Dedifferentiated amniotic fluid mesenchymal stem cell (primary cell): ENCODE results near the gene TRUB2.
"Not testable (repeated sequence)": the region's sequence is repeated elsewhere in the genome, so short reads cannot be mapped to it uniquely, and the experiment has no call there.

Source experiments
- DNase-seq: peaks from one replicate; pipeline ENCODE4 v3.0.0-alpha.2; 2016; ENCODE audit errors: extremely low spot score

Gene TRUB2

DNA sequence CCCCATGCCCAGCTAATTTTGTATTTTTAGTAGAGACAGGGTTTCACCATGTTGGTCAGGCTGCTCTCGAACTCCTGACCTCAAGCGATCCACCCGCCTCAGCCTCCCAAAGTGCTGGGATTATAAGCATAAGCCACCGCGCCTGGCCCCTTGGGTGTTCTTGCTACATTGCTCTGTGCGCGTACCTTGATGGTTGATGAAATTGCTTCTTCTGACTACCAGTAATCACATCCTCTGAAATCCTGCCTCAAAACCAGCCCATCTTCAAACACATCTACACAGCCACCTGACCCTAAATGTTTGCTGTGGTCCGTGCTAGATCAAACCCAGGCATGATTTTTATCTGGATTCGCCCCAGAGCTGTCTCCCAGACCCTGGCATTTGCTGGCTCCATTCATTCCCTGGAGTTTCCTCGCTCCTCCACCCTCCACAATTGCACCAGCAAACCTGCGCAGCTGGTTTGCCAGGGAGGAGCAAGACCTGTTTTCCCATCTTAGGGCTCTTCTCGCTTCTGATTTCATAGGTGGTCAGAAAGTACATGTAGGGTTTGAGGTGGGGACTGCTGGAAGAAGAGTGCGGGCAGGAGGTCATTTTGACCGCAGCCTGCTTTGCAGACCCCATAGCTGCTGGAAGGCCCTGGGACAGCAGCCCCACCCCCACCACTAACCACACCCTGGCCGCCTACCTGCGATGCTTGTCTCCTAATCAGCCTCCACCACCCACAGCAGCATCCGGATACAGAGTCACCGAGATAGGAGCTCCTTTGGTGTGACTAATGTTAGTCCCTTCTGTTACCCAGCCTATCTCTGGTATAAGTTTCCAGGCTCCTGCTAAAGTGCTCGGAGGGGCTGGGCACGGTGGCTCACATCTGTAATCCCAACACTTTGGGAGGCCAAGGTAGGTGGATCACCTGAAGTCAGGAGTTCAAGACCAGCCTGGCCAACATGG lies 23.4 kb downstream of the TRUB2 start:
- no peak for DNase-seq

DNA sequence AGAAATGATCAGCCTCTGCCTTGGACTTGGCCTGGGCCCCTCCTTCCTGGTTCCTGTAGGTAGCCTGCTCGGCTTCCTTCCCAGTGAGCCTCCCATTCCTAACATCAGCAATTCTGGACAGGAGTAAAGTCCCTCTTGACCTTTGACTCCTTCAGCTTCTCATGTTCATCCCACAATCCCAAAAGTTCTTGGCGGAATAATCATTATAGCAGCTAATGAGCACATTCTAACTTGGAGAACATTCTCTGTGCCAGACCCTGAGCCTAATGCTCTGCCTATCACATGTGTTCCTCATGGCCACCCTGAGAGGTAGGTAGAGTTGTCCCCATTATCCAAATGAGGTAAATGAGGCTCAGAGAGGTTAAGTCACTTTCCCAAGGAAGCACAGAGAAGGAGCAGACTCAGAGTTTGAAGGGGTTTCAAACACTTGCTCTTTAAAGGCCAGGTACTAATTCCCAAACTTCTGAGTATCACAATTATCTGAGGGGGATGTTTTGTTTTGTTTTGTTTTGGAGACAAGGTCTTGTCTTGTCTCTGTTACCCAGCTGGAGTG lies 24.9 kb downstream of the TRUB2 start:
- DNase-seq, result no peak

DNA sequence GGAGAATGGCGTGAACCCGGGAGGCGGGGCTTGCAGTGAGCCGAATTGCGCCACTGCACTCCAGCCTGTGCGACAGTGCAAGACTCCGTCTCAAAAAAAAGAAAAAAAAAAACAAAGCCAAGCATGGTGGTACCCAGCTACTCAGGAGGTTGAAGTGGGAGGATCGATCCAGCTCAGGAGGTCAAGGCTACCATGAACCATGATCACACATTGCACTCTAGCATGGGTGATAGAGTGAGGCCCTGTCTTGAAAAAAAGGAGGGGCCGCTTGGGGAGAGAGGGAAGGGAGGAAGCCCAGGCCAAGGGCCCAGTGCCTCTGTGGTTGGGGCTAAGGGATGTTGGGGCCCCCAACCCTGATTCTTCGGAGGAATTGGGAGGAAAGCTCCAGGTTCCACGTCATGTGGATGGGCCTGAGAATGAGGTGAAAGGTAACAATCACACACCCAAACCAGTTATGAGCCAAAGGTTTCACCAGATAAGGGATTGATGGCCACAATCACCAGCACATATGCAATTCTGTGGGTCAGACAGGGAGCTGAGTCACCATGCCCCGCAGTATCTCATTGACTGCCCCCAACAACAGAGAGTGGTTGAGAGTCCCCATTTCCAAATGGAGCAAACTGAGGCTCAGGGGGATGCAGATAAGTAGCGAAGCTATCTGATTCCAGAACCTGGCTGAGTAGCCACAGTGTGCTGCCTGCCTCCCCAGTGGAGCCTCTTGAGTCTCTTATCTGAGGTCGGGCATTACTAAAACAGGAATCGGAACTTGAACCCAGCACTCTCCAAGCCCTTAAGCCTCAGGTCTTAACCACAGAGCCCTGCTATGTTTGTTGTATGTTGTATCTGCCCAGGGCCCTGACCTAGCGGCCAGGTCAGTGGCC lies 25.7 kb downstream of the TRUB2 start:
- no peak for DNase-seq

DNA sequence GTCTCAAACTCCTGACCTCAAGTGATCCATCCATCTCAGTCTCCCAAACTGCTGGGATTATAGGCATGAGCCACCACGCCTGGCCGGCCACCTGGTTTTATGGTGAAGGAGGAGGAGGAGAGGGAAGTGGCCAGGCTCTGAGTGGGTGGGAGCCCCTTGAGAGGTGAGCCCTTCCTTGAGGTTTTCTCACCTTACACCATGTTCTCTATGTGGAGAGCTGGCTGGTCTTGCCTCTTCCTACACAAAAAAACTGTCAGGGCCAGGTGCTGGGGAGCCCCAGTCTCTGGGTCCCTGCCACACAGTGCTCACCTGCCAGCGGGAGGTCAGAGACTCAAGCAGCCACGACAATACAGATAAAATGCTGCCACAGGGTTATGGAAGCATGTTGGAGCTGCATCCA lies 28.1 kb downstream of the TRUB2 start:
- no peak for DNase-seq

DNA sequence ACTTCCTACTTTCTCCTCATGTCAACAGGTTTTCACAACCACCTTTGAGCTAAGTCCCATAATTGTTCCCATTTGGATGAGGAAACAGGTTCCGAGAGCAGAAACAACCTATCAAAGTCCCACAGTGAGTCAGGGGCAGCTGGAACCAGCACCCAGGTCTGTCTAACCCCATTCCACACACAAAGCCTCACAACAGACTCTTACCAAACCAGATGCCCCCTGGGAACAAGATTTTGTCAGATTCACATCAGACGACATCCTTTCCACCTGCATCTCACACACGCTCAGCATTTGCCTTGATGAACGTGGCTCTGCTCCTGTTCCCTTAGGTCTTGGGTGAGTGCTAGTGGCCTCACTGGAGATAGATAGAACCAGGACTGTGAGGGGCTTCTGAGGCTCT lies 29.2 kb downstream of the TRUB2 start:
- DNase-seq, result no peak

DNA sequence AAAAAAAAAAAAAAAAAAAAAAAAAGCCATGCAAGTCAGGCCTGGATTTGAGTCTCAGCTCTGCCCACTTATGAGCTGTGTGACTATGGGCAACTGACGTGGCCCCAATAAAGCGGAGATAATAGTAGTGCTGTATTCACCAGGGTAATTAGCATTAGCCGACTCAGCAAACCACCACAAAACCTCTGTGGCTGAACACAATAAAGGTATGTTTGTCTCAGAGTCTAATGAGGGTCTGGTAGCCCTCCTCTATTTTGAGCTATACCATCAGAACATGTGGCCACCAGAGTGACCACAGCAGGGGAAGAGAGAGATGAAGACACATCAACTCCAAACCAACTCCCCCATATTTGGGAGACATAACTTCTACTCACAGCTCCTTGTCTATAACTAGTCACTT lies 30.2 kb downstream of the TRUB2 start:
- no peak for DNase-seq

DNA sequence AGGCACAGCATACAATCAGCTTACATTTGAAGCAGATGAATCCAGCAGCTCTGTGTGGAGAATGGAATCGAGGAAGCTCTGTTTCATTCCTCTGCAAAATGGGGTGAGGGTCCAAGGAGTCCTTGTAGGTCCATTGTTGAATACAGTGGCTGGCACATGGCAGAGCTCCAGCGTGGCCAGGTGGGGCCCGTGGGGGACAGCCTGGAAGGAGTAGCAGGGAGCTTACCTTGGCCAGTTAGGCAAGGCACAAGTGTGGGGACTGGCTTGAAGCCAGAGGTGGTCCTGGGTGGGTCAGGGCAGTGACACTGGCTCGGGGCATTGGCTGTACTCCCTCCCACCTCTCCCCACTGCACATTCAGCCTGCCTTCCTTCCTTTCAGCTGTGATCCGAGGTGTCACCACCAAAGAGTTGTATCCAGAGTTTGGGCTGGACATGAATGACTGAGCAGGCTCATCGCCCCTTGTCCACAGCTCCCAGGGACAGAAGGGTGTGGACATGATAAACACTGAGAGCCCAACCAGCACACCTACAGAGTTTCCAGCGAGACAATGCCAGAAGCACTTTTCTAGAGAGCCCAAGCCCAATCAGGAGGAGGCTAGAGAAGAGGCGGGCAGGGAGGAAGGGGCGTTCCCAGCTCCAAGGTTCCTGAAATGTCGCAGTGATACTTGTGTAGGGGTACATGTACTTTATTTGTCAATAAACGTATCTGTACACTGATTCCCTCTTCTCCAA lies 33.8 kb downstream of the TRUB2 start:
- no peak for DNase-seq

DNA sequence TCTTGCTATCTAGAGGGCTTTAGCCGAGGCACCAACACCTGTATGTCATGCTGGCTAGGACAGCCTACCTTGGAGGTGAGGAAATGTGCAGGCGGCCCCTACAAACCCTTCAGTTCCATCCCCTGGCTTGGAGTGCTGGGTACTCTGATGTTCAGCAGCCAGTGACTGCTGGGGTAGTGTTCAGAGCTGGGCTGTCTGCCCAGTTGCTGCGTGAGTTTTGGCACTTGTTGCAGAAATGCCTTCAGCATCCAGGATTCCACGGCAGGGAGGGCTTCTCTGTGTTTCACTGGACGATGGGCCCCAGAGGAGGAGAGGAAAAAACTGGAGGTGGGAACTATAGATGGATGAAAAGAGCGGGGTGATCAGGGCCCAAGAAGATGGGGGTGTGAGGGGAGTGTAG lies 35.8 kb downstream of the TRUB2 start:
- DNase-seq, result no peak

DNA sequence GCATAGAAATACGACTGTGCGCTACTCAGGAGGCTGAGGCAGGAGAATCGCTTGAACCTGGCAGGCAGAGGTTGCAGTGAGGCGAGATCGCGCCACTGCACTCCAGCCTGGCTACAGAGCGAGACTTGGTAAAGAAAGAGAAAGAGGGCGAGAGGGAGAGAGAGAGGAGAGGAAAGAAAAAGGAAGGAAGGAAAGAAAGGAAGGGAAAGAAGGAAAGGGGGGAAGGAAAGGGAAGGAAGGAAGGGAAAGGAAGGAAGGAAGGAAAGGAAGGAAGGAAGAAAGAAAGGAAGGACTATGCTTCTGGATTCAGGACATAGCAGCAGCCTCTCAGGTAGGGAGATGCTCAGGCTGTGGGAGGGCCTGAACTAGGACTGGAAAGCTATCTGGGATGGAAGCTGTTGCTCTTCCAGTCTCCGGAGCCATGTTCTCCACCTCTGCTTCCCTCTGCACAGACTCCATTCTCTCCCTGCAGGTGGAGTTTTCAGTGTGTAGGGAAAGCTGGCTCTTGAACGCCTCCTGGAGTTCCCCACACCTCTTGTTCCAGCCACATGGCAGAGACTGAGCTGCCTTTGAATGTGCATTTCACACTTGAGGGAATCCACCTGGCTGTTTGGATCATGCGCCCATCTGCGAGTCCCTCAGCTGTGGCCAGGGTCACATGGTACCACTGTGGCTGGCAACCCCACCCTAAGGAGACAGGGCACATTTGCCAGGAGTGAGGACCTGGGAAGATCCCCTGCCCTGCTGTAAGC lies 37.0 kb downstream of the TRUB2 start:
- no peak for DNase-seq

DNA sequence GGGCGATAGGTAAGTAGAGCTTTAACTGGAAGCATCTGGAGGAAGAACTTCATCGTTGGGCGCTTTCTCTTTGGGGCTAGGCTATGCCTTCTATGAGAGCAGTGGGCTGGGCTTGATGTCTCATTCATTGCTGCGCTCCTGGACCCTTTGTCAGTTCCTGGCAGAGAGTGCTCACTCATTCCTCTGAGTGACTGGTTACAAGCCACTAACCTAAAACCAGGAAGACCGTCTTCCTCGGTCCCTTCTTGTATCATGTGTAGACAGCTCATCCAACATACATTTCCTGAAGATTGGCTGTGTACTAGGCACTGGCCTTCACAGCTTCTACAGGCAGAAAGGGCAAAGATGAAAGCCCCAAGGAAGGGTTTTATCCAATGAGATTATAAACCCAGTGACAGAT lies 39.7 kb downstream of the TRUB2 start:
- DNase-seq, result no peak

DNA sequence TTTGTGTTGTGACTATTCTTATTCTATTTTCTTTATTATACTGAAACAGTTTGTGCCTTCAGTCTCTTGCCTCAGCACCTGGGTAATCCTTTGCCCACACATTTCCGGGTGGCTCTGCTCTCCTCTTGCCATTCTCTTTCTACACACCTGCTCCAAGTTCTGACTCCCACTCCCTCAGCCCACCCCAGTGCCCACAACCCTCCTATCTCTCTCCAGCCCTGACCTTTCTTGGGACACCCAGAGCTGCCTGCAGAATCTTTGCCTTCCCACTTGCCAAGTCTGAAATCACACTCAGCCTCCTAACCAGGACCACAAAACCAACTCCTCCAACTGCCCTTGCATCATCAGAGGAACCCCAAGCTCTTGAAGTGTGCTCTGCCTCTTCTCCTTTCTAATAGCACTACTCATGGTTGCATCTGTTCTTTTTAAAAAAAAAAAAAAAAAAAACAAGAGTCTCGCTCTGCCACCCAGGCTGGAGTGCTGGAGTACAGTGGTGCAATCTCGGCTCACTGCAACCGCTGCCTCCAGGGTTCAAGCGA lies 42.1 kb downstream of the TRUB2 start:
- DNase-seq, result no peak

DNA sequence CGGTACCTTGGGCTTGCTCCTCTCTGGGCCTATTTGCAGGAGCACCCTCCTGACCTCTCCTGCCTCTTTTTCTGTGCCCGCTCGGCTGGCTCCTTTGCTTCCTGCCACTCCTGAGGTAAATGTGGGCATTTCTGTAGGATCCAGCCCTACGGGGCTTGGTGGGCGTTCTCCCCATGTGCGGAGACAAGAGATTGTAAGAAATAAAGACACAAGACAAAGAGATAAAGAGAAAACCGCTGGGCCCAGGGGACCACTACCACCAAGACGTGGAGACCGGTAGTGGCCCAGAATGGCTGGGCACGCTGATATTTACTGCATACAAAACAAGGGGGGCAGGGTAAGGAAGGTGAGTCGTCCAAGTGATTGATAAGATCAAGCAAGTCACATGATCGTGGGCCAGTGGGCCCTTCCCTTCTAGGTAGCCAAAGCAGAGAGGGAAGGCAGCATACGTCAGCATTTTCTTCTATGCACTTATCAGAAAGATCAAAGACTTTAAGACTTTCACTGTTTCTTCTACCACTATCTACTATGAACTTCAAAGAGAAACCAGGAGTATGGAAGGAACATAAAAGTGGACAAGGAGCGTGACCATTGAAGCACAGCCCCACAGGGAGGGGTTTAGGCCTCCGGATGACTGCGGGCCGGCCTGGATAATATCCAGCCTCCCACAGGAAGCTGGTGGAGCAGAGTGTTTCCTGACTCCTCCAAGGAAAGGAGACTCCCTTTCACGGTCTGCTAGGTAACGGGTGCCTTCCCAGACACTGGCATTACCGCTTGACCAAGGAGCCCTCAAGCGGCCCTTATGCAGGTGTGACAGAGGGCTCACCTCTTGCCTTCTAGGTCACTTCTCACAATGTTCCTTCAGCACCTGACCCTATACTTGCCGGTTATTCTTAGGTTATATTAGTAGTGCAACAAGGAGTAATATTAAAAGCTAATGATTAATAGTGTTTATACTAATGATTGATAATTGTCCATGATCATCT lies 42.9 kb downstream of the TRUB2 start:
- not testable (repeated sequence) for DNase-seq

DNA sequence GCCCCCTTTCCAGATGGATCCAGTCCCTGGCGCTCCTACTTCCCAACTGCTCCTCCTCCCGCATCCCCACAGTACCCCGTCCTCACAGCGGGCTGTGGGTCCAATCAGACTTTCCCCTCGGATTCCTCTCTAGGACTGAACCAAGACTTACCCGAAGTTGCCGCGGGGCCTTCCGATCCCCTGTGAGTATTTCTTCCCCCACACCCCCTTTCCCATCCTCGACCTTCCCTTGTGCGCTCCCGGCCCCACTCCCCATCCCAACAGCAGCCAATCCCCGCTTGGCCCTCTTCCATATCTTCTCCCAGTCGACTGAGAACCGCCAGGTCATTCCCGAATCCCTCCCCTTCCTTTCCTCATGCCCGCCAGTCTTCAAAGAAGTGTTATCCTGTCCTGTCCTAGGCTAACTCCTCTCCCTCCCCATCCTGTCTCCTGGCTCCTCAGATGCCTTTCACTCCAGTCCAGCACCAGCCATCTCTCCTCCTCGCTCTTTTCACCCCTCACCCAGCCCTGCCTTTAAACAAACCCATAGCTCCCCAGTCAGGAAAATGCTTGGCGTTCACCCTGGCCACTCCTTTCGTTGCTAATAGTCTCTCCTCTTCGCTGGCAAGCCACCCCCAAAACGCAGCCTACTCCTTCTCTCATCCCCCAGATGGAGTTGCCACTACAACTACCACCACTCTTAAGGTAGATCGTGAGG lies 45.5 kb downstream of the TRUB2 start:
- peak; percentile 17 for DNase-seq

DNA sequence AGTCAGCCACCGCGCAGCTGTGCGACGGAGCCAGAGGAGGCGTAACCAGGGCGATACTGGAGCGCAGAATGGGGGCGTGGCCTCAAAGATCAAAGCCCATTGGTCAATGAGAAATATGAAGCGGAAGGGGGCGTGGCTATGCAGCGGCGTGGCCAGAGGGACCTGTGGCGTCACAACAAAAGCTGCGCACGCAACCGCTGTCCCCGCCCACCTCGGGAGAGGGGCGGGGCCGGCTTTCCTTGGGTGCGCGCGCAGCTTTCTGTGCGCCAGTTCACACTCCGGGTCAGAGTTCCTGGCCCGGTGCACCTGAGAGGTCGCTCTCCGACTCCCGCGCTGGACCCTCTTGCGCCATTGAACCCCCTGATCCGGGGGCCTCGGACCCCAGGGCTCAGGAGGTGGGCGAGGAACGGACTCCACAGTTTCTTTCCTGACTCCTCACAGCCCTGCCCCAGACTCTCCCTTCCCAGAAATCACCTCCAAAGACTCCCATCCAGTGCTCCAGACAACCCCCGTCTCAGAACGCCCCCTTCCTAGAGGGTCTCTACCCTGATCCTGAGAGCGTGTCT lies 46.2 kb downstream of the TRUB2 start, which contains the start of gene SWI5:
Gene SWI5, plus strand, starts transcription at position 269 of the 566 bp plus-strand sequence.
- DNase-seq, result peak; percentile 100

DNA sequence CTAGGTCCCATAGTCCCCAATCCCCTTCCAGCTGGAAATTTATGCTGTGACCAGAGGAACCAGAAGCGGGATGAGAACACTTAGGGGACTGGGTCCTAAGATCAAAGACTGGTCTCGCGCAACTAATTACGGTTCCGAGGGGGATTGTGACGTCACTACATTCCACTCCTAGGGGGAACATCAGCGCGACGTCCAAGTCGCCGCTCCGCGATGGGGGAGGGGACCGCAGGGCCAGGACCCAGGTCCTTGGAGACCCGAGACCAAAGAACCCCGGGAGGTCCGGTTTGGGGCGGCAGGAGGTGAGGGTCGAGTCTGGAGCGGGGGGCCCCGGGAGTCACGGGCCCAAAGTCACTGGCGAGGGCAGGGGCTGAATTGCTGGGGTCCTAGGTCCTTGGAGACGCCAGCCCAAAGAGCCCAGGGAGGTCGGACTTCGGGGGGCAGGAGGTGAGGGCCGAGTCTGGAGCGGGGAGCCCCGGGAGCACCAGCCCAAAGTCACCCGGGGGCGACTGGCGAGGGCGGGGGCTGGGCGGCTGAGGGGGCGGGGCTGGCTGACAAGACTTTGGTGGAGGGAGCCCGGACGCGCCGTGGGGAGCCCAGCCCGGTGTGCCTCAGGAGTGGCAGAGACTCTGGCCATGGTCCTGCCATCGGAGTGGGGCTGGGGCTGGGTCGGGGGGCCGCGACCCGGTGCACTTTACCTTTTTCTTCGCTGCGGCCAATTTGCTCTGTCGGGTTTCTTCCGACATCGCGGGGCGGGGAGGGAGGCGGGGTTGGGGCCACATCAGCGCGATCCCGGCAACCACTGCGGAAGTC lies 46.8 kb downstream of the TRUB2 start, which contains the start of gene GOLGA2:
Gene GOLGA2, minus strand, starts transcription at position 810 of the 810 bp plus-strand sequence. Its CDS starts 31 bp downstream, at position 779.
- peak; percentile 63 for DNase-seq

DNA sequence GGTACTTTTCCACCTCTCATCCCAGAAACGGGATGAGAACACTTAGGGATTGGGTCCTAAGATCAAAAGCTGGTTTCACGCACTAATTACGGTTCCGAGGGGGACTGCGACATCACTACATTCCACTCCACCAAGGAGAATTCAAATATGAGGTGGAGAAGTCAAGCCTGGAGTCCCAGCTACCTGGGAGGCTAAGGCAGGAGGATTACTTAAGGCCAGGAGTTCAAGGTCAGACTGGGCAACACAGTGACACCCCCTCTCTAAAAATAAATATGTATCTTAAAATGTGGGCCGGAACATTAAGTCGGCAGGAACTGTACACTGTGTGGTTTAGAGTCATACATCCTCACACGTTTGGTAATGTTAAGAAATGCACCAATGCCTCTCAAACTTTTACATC lies 48.0 kb downstream of the TRUB2 start:
- DNase-seq, result no peak

DNA sequence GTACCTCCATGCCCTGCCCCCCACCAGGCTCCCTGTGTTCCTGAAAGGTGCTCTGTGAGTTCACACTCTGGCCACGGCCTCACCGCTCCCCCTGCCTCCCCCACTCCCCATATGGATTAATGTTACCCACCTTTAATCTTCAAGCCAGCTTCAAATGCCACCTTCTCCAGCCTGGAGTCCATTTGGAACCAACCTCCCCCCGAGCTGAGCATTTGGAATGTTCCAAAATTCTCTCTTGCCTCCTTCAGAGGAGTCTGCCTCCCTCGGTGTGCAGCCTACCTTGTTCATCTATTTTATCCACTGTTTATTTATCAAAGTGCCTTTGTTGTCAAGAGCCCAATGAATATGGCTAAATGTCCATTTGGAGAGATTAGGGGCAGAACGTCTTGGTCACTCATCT lies 50.7 kb downstream of the TRUB2 start:
- no peak for DNase-seq
